HCT116 (cell line): ENCODE measurements around the gene SLC34A1. TPM values are rescaled to one million over a fixed set of nuclear protein-coding genes. Genes with fewer than 3 reads are reported as not detected.
"Not testable (repeated sequence)": the region's sequence is repeated elsewhere in the genome, so short reads cannot be mapped to it uniquely, and the experiment has no call there.

Source experiments
- ATAC-seq: fragments of 200-7000 bp; cut with Tn5 transposase; 2 replicates; pipeline ENCODE4 v1.9.1; 2020; ENCODE audit warnings: mild to moderate bottlenecking, moderate library complexity
- BruUV-seq: library from RNA; stranded (reverse); fragments of 400-500 nt; replicated peaks from 2 replicates; lab custom pipeline; 2021; lab: Mats Ljungman, UMichigan
- CTCF ChIA-PET: fragments of 300-600 bp; sonication (Branson Sonifier 250); formaldehyde crosslinking; loops from one replicate; lab custom pipeline; 2021; ENCODE audit warnings: antibody characterized with exemption; lab: Charles Lee
- POLR2A ChIA-PET: fragments of 300-600, 350-600 bp; sonication (Branson Sonifier 250); formaldehyde crosslinking; loops from one replicate; lab custom pipeline; 2021; ENCODE audit warnings: antibody characterized with exemption; lab: Charles Lee
- RAD21 ChIA-PET, 2 experiments: fragments of 300-600 bp; sonication (Branson Sonifier 250); formaldehyde crosslinking; loops; one replicate each; lab custom pipeline; 2023; ENCODE audit warnings: low total read pairs in 2 of 2; ENCODE audit not compliant: uncharacterized antibody in 2 of 2, unreplicated experiment in 2 of 2, low non-redundant PET in 1 of 2; lab: Charles Lee
- DNase-seq: peaks from one replicate; pipeline ENCODE4 v3.0.0-alpha.2; 2010; ENCODE audit warnings: low read depth, low spot score
- H2AFZ ChIP-seq: fragments of 200-600 bp; shearing (Covaris generic), sonication (generic); 2 replicates; pipeline ENCODE4 v1.6.1; 2017; ENCODE audit warnings: low read depth, mixed run types, mixed read lengths, antibody characterized with exemption, low read length; ENCODE audit not compliant: poor library complexity, severe bottlenecking
- H3K27ac ChIP-seq: 2 replicates; pipeline ENCODE4 v1.5.1; 2012; ENCODE audit warnings: low read depth, low read length
- H3K27me3 ChIP-seq: fragments of 200-600 bp; sonication (generic); 2 replicates; pipeline ENCODE4 v1.6.1; 2016; ENCODE audit warnings: mixed run types, low read length, mixed read lengths; ENCODE audit not compliant: insufficient read depth
- H3K36me3 ChIP-seq, 2 experiments: fragments of 200-500 bp in 1 of 2; fragments of 200-600 bp in 1 of 2; sonication (Bioruptor generic) in 1 of 2; sonication (generic) in 1 of 2; 2 replicates each; pipeline versions ENCODE4 v1.5.1 to v1.6.1; 2014 to 2016; ENCODE audit warnings: low read length in 2 of 2, inconsistent platforms in 1 of 2, mixed read lengths in 1 of 2, mixed run types in 1 of 2; ENCODE audit not compliant: insufficient read depth in 2 of 2, control insufficient read depth in 1 of 2
- H3K4me1 ChIP-seq, 2 experiments: fragments of 200-600 bp in 1 of 2; sonication (generic) in 1 of 2; 2 replicates each; pipeline versions ENCODE4 v1.5.1 to v1.6.1; 2012 to 2017; ENCODE audit warnings: low read length in 2 of 2, inconsistent platforms in 1 of 2, mild to moderate bottlenecking in 1 of 2, mixed read lengths in 1 of 2, mixed run types in 1 of 2, moderate library complexity in 1 of 2; ENCODE audit not compliant: insufficient read depth in 2 of 2, control insufficient read depth in 1 of 2
- H3K4me2 ChIP-seq: fragments of 200-600 bp; sonication (generic); 2 replicates; pipeline ENCODE4 v1.6.1; 2017; ENCODE audit warnings: mixed run types, low read length, mixed read lengths
- H3K4me3 ChIP-seq, 2 experiments: fragments of 200-600 bp in 1 of 2; sonication (generic) in 1 of 2; replicated peaks in 1 of 2; 2 replicates each; pipeline ENCODE4 v1.5.1; 2011 to 2016; ENCODE audit warnings: low read length in 2 of 2, control low read depth in 1 of 2, low read depth in 1 of 2, mild to moderate bottlenecking in 1 of 2, mixed read lengths in 1 of 2, mixed run types in 1 of 2
- H3K79me2 ChIP-seq: fragments of 200-600 bp; sonication (generic); 2 replicates; pipeline ENCODE4 v1.6.1; 2017; ENCODE audit warnings: mild to moderate bottlenecking, mixed run types, low read length, moderate library complexity, mixed read lengths; ENCODE audit not compliant: insufficient read depth
- H3K9ac ChIP-seq: fragments of 200-600 bp; sonication (generic); 2 replicates; pipeline ENCODE4 v1.6.1; 2016; ENCODE audit warnings: low read length, mixed read lengths
- H3K9me2 ChIP-seq: fragments of 200-600 bp; sonication (generic), shearing (Covaris generic); 2 replicates; pipeline ENCODE4 v1.6.1; 2017; ENCODE audit warnings: mixed run types, mild to moderate bottlenecking, moderate library complexity; ENCODE audit not compliant: insufficient read depth
- H3K9me3 ChIP-seq, 2 experiments: fragments of 200-500 bp in 1 of 2; fragments of 200-600 bp in 1 of 2; sonication (Bioruptor generic) in 1 of 2; sonication (generic) in 1 of 2; 2 replicates each; pipeline ENCODE4 v1.6.1; 2014 to 2017; ENCODE audit warnings: low read length in 2 of 2, mixed read lengths in 2 of 2, inconsistent platforms in 1 of 2, low read depth in 1 of 2, mild to moderate bottlenecking in 1 of 2, mixed run types in 1 of 2, moderate library complexity in 1 of 2; ENCODE audit not compliant: control insufficient read depth in 1 of 2, insufficient read depth in 1 of 2
- H4K20me1 ChIP-seq: fragments of 200-600 bp; sonication (generic), shearing (Covaris generic); 2 replicates; pipeline ENCODE4 v1.6.1; 2017; ENCODE audit warnings: mixed run types, mild to moderate bottlenecking, moderate library complexity; ENCODE audit not compliant: insufficient read depth
- CBX3 ChIP-seq: IDR thresholded peaks from 2 replicates; pipeline ENCODE4 v1.6.1; 2012; ENCODE audit warnings: low read depth
- CEBPB ChIP-seq: IDR thresholded peaks from 2 replicates; pipeline ENCODE4 v1.6.1; 2012; ENCODE audit warnings: low read depth
- CTCF ChIP-seq, 3 experiments: fragments of 200-600 bp in 1 of 3; sonication (generic) in 1 of 3; IDR thresholded peaks in 2 of 3; conservative IDR thresholded peaks in 1 of 3; 2 replicates each; pipeline ENCODE4 v1.5.1; 2012 to 2017; ENCODE audit warnings: low read depth in 2 of 3, low read length in 2 of 3, antibody characterized with exemption in 1 of 3, borderline replicate concordance in 1 of 3, control low read depth in 1 of 3, mild to moderate bottlenecking in 1 of 3, mixed read lengths in 1 of 3, mixed run types in 1 of 3, moderate library complexity in 1 of 3; ENCODE audit not compliant: insufficient read depth in 1 of 3
- ELF1 ChIP-seq: IDR thresholded peaks from 2 replicates; pipeline ENCODE4 v1.6.1; 2012; ENCODE audit warnings: low read depth, borderline replicate concordance
- EZH2 ChIP-seq: fragments of 200-600 bp; sonication (generic); IDR thresholded peaks from 2 replicates; pipeline ENCODE4 v1.6.1; 2017; ENCODE audit warnings: antibody characterized with exemption, mixed run types
- FOSL1 ChIP-seq: IDR thresholded peaks from 2 replicates; pipeline ENCODE4 v1.6.1; 2012; ENCODE audit warnings: low read depth
- POLR2A ChIP-seq: IDR thresholded peaks from 2 replicates; pipeline ENCODE4 v1.7.0; 2011; ENCODE audit warnings: borderline replicate concordance; ENCODE audit not compliant: insufficient read depth, insufficient read length; ENCODE audit errors: extremely low read depth
- SIN3A ChIP-seq: IDR thresholded peaks from 2 replicates; pipeline ENCODE4 v1.6.1; 2012; ENCODE audit warnings: low read depth
- SRF ChIP-seq: IDR thresholded peaks from 2 replicates; pipeline ENCODE4 v1.6.1; 2012; ENCODE audit warnings: low read depth
- ZNF274 ChIP-seq: fragments of 200-500 bp; sonication (Bioruptor generic); IDR thresholded peaks from 2 replicates; pipeline ENCODE4 v1.6.1; 2014; ENCODE audit warnings: mild to moderate bottlenecking, low read depth, low read length, inconsistent platforms
- intact Hi-C: fragments of 100-400 bp; cut with micrococcal nuclease; formaldehyde crosslinking; loops from 2 replicates; pipeline ENCODE4 v1.10.0; 2022
- total RNA-seq: library from RNA; stranded (reverse); gene quantifications from one replicate; pipeline ENCODE4 v1.2.1, GENCODE V29; 2021; ENCODE audit not compliant: unreplicated experiment
- TF ChIP-seq, protein P1 (sequence below): IDR thresholded peaks from 2 replicates; pipeline ENCODE4 v1.6.1; 2012
- TF ChIP-seq, protein P2 (sequence below): IDR thresholded peaks from 2 replicates; pipeline ENCODE4 v1.6.1; 2012
- TF ChIP-seq, protein P3 (sequence below): IDR thresholded peaks from 2 replicates; pipeline ENCODE4 v1.6.1; 2011; ENCODE audit warnings: mild to moderate bottlenecking, low read length, moderate library complexity; ENCODE audit not compliant: insufficient replicate concordance; ENCODE audit errors: extremely low read depth

SLC34A1 gene
- total RNA-seq, 1 experiment from 2014 or later, result not detected

DNA sequence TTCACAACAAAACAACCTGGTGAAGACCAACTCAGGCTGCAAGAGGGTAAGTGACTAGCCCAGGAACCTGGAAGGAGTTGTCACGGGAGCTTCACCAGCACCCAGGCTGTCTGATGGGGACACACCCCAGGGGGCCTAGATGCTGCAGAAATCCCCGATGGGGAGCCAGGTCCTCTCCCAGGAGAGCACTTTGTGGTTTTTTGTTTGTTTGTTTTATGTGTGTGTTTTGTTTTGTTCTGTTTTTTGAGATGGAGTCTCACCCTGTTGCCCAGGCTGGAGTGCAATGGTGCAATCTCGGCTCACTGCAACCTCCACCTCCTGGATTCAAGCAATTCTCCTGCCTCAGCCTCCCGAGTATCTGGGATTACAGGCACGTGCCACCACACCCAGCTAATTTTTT, 8.7 kb upstream of the SLC34A1 start:
- DNase-seq, H3K9me2 ChIP-seq, RAD21 ChIA-PET, H3K9me3 ChIP-seq, H2AFZ ChIP-seq, H3K9ac ChIP-seq, CTCF ChIA-PET, BruUV-seq, H3K4me2 ChIP-seq, H3K27me3 ChIP-seq, H3K36me3 ChIP-seq, H3K4me3 ChIP-seq, ATAC-seq, H3K79me2 ChIP-seq, H4K20me1 ChIP-seq, H3K27ac ChIP-seq, intact Hi-C loops: not testable (repeated sequence)
- POLR2A ChIA-PET, result interaction anchor here (0.6 kb wide), 1 partner anchor 12 kb away, joined by 3 read pairs; no protein-coding TSS in a partner anchor
- peaks cover 0 to 22% of the 10 kb centered on the region in 2 experiments; a peak in 2 of 4 replicates for H3K4me1 ChIP-seq

DNA sequence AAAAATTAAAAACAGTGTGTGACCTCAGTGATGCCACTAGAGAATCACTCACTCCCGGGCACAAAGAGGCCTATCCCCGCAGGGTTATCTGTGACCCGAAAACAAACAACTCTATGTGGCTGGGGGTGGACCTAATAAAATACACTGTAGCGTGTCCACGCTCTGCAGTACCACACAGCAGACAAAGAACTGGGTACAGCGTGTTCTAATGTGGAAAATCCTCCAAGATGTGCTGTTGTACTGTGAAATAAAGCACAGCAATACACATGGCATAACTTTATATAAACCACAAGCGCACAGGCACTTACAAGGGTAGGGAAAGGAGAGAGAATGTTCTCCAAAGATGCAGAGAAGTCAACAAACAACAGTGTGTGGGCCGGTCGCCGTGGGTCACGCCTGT, 8.1 kb upstream of the SLC34A1 start:
- ChIA-PET POLR2A (no interaction called here), CTCF (interaction anchor here (1.4 kb wide), 1 partner anchor 14 kb away, joined by 3 read pairs; no protein-coding TSS in a partner anchor)
- no peak overlapping the region for H3K4me2 ChIP-seq
- no peaks in the 10 kb centered on the region for H3K9me3 ChIP-seq
- no peaks in the 10 kb centered on the region for H3K36me3 ChIP-seq
- TF ChIP-seq CTCF (IDR thresholded peaks at IDR 0.05 in 2 of 3, conservative IDR thresholded peaks at IDR 0.05 in 1 of 3; ENCODE audit: borderline replicate concordance in 1 of 3, insufficient read depth in 1 of 3, low read depth in 2 of 3, low read length in 2 of 3) (no peak), CBX3 (no peak), CEBPB (no peak), EZH2 (no peak), SRF (no peak), POLR2A (no peak), FOSL1 (no peak), ELF1 (no peak), SIN3A (no peak), ZNF274 (no peak)
- TF ChIP-seq, protein P1, sequence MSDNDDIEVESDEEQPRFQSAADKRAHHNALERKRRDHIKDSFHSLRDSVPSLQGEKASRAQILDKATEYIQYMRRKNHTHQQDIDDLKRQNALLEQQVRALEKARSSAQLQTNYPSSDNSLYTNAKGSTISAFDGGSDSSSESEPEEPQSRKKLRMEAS, result no peak
- TF ChIP-seq, protein P2, sequence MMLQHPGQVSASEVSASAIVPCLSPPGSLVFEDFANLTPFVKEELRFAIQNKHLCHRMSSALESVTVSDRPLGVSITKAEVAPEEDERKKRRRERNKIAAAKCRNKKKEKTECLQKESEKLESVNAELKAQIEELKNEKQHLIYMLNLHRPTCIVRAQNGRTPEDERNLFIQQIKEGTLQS, result no peak
- TF ChIP-seq, protein P3, sequence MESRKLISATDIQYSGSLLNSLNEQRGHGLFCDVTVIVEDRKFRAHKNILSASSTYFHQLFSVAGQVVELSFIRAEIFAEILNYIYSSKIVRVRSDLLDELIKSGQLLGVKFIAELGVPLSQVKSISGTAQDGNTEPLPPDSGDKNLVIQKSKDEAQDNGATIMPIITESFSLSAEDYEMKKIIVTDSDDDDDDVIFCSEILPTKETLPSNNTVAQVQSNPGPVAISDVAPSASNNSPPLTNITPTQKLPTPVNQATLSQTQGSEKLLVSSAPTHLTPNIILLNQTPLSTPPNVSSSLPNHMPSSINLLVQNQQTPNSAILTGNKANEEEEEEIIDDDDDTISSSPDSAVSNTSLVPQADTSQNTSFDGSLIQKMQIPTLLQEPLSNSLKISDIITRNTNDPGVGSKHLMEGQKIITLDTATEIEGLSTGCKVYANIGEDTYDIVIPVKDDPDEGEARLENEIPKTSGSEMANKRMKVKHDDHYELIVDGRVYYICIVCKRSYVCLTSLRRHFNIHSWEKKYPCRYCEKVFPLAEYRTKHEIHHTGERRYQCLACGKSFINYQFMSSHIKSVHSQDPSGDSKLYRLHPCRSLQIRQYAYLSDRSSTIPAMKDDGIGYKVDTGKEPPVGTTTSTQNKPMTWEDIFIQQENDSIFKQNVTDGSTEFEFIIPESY, result no peak
- TF ChIP-seq, all 23 proteins: peak for 0
- RAD21 ChIA-PET, result no interaction called here
- no peaks in the 10 kb centered on the region for H3K27me3 ChIP-seq
- BruUV-seq, result no TSS peak
- H4K20me1 ChIP-seq, result no peaks in the 10 kb centered on the region
- DNase-seq, result no peak
- no peak for ATAC-seq
- H2AFZ ChIP-seq, result no peak overlapping the region
- H3K4me1 ChIP-seq, result peaks cover 0 to 21% of the 10 kb centered on the region in 2 experiments; a peak in 1 of 4 replicates
- H3K79me2 ChIP-seq, result no peaks in the 10 kb centered on the region
- no peak overlapping the region for H3K4me3 ChIP-seq
- no peak overlapping the region for H3K9ac ChIP-seq
- intact Hi-C loops, result no loop called here
- H3K9me2 ChIP-seq, result no peaks in the 10 kb centered on the region
- H3K27ac ChIP-seq, result no peak overlapping the region
